Left colon (tissue), 2 donors: ENCODE results near the gene CACNG6. TPM values are rescaled to one million over a fixed set of nuclear protein-coding genes. Genes with fewer than 3 reads are reported as not detected.
A peak's percentile ranks its signal among the peaks of the same experiment; 100 is the strongest.

Experiments used
- ATAC-seq: fragments of 200-7000 bp; cut with Tn5 transposase; one replicate; pipeline ENCODE4 v1.9.1; 2020; ENCODE audit warnings: mild to moderate bottlenecking, moderate library complexity
- DNase-seq, 2 donors: peaks; one replicate each; pipeline ENCODE4 v3.0.0-alpha.2; 2020
- intact Hi-C, 2 donors: fragments of 100-400 bp; cut with DNase I in 1 of 2; cut with micrococcal nuclease in 1 of 2; formaldehyde crosslinking; loops; one replicate each; pipeline versions ENCODE4 v1.11.2 to v1.14.0; 2022; cut with DNase I, micrococcal nuclease
- total RNA-seq, 2 donors: library from RNA; stranded (reverse); fragmentation: NEBNext Ultra II Directional; extraction: Animal tissue kit (Norgen Biotek cat#: 25700); gene quantifications; one replicate each; pipeline ENCODE4 v1.2.1, GENCODE V29; 2021
- donor health status: DM: no; HTN: no; CAD: no.
- donor health status: DM: yes; HTN: yes; CAD: no.

CACNG6 gene
- total RNA-seq, 2 donors from 2014 or later = not detected

DNA sequence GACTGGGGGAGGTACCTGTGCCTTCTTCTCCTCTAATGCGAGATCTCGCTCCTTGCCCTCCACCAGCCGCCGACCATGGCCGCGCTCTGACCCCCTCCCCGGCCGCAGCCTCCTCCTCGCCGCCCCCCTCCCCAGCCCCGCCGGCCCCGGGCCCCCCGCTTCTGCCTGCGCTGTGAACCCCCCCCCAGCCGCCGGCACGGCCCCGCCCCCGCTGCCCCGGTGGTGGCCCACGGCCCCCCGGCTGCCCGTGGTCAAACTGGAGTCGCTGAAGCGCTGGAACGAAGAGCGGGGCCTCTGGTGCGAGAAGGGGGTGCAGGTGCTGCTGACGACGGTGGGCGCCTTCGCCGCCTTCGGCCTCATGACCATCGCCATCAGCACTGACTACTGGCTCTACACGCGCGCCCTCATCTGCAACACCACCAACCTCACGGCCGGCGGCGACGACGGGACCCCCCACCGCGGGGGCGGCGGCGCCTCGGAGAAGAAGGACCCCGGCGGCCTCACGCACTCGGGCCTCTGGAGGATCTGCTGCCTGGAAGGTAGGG is 28.5 kb upstream of the CACNG6 start, which contains the start of gene CACNG8:
CACNG8 (plus strand) TSS at position 51 of the 545 bp plus-strand sequence.
- intact Hi-C loops = no loop called here
- ATAC-seq = no peak
- DNase-seq = no peak

DNA sequence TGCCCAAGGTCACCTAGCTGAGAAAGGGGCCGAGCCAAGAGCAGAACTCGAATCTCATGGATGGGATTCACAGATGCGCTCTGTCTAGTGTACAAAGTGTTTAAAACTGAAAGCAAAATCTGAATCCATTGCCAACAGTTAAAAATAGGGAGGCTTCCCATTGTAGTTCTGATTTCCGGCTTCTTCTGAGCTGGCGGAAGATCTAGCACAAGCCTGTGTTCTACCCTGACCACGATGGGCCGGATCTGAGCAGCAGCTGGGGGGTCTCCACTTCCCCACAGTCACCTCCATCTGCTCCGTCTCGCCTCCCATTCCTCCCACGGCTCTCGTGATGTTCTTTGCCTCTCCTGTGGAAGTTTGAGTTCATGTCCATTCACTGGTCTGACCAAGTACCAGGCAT is 26.3 kb upstream of the CACNG6 start:
- intact Hi-C loops = no loop called here
- ATAC-seq = no peak
- no peak for DNase-seq

DNA sequence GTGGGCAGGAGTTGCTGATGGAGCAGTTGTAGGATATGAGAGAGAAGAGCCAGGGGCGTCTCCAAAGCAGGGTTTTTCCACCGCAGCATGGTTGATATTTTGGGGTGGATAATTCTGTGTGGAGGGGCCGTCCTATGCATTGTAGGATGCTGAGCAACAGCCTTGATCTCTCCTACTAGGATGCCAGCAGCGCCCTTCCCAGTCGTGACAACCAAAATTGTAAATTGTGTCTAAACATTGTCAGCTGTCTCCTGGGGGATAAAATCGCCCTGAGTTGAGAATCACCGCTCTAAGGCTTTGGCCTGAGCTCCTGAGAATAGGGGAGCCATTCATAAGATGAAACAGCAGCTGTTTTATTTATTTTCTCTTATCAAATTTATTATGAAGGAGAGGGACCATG is 24.5 kb upstream of the CACNG6 start:
- DNase-seq = no peak
- no peak for ATAC-seq
- intact Hi-C loops = no loop called here

DNA sequence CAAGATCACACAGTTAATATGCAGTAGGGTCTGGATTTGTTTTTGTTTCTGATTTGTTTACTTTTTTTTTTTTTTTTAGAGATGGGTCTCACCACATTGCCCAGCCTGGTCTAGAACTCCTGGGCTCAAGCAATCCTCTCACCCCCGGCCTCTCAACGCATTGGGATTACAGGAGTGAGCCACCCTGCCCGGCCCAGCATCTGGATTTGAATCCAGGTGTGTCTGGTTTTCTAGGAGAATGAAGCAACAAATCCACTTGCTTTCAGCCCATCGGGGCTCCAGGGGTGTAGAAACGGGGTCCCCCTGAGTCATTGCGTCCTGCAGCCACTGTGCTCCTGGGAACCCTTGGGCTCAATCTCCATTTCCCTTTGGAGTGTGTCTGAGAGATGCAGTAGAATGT is 22.1 kb upstream of the CACNG6 start:
- no peak for DNase-seq
- intact Hi-C loops = no loop called here
- no peak for ATAC-seq

DNA sequence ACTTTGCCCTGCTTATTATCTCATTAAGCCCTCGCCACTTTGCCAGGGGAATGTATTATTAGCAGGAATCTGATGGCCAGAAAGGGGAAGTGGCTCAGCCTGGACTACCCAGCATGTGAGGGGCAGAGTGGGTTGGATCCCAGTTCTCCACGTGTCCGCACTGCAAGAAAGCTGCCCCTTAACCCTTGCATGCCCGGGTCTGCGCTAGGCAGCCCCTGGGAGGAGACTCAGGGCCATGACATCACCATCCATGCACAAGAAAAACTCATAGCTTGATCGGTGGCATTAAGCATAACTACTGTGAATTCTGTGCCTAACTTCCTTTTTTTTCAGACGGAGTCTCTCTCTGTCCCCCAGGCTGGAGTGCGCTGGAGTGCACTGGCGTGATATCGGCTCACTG is 19.8 kb upstream of the CACNG6 start:
- DNase-seq (no peak), ATAC-seq (no peak)
- intact Hi-C loops = no loop called here

DNA sequence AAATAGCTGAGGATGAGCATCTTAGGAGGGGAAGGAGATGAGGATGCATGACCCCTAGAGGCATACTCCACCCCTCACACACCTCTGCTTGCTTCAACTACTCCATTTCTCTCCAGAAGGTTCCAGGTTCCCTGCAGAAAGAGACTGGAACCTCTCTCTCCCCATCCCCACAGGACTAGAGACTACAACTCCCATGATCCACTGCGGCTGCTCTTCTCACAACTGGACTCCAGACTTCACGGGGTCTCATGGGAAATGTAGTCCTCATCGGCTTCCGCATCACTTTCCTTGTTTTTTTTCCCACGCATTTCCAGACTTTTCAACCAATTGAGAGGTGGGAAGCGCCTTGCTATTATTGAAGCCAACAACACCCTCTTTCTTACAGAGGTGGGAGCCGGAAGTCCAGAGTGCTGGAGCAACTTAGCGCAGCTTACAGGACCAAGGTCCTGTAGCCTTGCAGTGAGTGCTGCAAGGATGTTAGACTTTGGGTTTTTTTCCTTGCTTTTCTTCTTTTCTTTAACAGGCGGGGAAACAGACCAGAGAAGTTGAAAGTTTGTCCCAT is 13.9 kb upstream of the CACNG6 start:
- ATAC-seq (peak; percentile 60), DNase-seq (peak; percentile 71 to 80)
- intact Hi-C loops = no loop called here

DNA sequence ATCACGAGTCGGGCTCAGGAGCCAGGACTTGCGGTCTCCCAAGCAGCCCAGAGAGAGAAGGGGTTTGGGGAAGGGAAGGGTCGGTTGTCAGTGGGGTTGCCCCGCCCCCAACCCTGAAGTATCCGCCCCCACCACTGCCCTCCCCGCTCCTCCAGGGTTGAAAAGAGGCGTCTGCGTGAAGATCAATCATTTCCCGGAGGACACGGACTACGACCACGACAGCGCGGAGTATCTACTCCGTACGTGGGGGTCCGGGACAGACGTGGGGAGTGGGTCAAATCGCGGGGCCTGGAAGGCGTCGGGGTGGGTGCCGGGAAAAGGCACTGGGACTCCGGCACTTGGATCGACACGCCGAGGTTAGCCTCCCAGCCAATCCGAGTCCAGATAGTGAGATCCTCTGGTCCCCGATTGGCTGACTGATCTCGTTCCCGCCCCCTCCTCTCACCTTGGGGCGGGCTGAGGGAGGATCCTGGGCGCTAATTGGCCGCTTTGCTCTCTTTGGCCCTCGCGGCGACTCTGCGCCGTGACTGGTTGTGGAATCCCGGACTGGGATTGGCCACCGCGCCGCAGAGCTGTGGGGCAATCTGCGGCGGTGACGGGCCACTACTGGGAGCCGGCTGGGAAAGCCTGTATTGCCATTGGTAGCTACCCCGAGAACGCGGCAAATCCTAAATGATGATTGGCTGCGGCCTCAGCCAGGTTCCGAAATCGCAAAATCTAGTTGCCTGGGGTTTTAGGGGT is 13.3 kb upstream of the CACNG6 start:
- ATAC-seq = no peak
- intact Hi-C loops = no loop called here
- no peak for DNase-seq

DNA sequence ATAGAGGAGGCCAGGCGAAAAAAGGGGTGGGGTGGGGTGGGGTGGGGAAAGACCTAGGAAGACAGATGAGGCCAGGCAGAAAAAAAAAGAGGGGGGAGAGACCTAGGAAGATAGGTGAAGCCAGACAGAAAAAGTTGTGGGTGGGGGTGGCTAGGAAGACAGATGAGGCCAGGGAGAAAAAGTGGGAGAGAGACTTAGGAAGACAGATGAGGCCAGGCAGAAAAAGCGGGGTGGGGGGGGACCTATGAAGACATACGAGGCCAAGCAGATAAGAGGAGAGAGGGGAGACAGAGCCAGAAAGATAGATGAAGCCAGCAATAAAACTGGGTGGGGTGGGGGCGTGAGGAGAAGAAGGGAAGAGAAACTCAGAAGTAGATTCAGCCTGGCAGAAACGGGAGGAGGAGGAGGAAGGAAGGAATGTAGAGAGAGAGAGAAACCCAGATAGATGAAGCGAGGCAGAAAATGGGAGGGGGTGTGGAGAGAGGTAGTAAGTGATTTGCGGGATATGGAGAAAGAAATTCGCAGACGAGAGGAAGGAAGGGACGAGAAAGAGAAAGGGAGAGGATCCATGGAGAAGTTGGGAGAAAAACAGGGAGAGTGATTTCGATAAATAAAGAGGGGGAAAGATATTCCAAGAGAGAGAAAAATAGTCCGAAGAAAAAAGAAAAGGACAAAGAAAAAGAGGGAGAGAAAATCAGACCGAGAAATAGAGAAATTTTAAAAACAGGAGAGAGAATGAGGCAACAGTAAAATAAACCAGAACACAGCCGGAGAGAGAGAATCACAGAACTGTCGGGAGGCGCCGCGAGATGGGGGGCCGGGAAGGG is 12.2 kb upstream of the CACNG6 start:
- no peak for DNase-seq
- intact Hi-C loops = no loop called here
- no peak for ATAC-seq

DNA sequence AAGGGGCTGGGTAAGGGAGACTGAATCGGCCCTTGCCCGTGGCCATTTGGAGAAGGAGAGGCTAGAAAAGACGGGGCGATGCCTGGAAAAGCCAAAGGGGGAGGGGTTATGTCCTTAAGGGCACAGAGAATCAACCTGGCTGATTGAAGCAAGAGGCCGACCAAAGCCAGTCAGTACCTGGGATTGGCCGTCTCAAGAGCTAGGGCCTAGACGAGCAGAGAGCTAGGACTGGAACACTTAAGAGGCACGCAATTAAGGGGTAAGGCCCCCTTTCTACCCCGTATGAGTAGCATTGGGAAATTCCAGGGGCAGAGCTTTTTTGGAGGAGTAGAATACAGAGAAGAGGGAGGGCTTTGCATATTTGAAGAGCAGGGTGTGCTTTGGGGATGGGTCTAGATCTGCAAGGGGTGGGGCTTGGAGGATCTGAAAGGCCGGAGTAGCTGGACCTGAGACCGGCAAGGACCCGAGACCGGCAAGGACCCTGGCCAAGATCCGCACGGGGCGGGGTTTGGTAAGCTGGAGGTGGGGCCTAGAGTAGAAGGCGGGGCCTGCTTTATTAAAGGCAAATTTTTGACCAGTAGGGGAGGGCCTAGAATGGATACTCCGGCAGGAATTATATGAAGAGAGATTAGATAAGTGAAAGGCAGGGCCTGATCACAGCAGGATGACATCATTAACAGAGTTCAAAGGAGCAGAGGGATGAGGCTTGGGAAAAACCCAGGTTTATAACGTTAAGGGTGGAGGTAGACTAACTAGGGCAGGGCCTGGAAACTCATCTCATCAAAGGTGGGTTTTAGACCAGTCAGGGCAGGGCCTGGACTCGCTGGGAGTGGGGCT is 10.7 kb upstream of the CACNG6 start:
- peak; percentile 78 for ATAC-seq
- intact Hi-C loops = no loop called here
- DNase-seq = peak in 1 of 2 donors; percentile 34

DNA sequence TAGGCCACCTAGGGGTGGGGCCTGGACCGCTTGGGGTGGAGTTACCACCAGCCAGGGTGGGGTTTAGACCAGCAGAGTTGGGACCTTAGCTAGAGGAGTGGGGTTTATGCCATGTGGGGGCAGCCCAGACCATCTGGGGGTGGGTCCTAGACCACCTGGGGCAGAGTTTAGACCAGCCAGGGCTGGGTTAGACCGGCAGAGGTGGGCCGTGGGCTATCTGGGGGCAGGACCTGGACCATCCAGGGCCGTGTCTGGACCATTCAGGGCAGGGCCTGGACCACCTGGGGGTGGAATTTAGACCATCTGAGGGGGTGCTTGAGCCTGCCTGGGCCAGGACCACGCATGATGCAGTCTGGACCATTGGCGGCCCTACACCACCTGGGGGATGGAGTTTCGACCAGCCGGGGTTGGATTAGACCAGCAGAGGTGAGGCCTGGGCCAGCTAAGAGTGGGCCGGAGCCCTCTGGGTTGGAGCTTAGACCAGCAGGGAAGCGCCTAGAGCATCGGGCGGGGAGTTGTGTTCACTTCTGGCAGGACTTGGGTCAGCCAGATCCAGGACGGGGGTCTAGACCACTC is 10.0 kb upstream of the CACNG6 start:
- no peak for ATAC-seq

DNA sequence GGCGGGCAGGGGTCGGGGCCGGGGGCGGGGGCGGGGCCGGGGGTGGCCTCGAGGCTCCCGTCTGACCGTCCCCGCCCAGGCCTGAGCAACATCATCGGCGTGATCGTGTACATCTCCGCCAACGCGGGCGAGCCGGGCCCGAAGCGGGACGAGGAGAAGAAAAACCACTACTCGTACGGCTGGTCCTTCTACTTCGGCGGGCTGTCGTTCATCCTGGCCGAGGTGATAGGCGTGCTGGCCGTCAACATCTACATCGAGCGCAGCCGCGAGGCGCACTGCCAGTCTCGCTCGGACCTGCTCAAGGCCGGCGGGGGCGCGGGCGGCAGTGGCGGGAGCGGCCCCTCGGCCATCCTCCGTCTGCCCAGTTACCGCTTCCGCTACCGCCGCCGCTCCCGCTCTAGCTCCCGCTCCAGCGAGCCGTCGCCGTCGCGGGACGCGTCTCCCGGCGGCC is 9.4 kb upstream of the CACNG6 start:
- intact Hi-C loops = no loop called here
- DNase-seq (no peak), ATAC-seq (no peak)

More for the DNA sequence above, 10.0 kb upstream of the CACNG6 start:
- no peak for DNase-seq
- intact Hi-C loops = no loop called here

DNA sequence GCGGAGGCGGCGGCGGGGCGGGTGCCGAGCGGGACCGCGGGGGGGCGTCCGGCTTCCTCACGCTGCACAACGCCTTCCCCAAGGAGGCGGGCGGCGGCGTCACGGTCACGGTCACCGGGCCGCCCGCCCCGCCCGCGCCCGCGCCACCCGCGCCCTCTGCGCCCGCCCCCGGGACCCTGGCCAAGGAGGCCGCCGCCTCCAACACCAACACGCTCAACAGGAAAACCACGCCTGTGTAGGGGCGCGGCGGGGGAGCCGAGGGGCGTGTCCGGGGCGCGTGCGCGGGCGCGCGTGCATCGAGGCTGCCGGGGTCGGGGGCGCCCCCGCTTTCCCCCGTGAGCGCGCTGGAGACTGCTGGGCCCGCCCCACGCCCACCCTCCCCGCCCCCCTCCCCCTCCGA is 8.8 kb upstream of the CACNG6 start:
- peak; percentile 42 for ATAC-seq
- intact Hi-C loops = no loop called here
- peak in 1 of 2 donors; percentile 50 for DNase-seq

DNA sequence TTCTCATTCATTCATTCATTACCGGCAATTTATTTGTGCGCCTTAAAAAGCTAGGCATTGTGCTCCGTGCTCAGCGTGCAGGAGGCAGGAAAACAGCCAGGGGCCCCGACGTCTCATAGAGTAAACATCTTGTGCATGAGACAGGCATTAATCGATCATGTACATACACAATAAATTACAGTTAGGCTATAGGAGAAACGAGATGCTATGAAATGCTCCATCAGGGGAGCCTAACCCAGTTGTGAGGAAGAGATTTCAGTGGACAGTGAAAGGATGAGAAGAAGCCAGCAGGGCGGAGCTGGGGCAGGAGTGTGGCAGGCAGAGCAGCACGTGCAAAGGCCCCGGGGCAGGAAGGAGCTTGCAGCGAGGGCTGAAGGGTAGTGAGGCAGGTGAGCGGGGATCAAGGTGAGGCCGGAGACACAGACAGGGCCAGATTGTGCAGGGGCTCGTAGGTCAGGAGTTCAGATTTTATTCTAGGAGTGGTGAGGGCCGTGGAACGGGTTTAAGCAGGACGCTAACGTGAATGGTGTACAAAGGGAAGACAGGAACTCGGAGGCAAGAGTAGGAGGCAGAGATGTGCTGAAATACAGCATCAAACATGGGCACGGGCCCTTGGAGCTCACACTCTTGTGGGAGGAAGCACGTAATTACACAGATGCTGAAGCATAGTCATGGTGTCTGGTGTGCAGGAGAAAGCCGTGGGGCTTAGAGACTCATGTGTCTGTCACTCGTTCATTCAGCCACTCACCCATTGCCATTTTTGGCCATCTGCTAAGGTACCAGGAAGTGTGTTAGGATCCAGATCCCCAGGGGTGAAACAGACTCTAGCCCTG is 7.8 kb upstream of the CACNG6 start:
- ATAC-seq (no peak), DNase-seq (no peak)
- intact Hi-C loops = no loop called here

DNA sequence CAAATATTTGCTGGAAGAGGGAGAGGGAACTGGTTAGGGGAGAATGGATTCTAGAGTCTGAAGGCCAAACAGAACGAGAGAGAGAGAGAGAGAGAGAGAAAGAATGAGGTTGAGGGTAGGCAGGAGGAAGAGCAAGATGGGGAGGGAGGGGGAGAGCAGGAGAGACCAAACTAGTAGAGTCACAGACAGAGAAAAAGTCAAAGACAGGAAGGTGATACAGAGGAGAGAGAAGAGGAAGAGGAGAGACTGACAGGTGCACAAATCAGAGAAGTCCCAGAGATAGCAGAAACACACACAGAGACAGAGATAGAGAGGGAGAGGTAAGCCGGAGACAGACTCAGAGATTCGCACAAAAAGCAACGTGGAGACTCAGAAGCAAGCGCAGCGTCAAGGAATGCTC is 5.6 kb upstream of the CACNG6 start:
- DNase-seq = no peak
- ATAC-seq = no peak
- intact Hi-C loops = no loop called here

DNA sequence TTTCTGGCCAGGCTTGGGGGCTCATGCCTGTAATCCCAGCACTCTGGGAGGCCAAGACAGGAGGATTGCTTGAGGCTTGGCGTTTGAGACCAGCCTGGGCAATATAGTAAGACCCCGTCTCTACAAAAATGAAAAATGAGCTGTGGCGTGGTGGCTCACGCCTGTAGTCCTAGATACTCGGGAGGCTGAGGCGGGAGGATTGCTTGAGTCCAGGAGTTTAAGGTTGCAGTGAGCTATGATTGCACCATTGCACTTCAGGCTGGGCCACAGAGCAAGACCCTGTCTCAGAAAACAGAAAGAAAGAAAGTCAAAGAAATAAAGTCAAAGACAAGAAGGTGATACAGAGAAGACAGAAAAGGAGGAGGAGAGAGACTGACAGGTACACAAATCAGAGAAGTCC is 2.5 kb upstream of the CACNG6 start:
- ATAC-seq (no peak), DNase-seq (no peak)
- intact Hi-C loops = no loop called here

DNA sequence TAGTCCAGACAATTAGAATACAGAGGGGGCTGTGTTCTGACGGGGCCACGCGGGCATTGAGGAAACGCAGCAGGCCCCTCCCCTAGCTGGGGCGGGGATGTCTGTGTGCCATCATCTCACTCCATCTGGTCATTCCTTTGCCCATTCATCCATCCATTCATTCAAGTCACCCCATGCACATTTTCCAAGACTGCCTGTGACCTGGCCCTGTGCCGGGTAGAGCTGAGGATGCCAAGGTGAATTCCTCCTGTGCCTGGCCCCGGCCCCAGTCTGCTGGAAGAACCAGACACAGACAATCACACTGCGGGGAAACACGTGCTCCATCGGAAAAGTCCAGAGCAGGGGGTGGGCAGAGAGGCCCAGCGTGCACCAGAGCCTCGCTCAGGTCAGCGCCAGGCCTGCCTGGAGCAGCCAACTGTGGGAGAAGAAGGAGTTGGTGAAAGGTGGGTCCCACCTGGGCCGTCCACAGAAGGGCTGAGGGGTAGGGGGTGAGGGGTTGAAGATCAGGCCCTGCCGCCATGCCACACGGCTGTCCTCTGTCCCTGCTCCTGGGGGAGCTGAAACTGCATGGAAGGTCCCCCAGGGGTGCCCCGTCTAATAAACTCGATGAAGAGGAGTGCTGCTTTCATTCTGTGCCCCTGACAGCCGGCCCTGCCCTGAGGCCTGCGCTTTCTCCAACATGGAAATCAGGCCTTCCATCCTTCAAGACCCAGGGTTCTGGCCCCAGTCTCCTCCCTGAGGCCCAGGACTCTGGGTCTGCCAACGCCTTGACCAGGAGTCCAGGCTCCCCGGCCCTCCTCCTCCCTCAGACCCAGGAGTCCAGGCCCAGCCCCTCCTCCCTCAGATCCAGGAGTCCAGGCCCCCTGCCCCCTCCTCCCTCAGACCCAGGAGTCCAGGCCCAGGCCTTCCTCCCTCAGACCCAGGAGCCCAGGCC is 1.6 kb upstream of the CACNG6 start:
- intact Hi-C loops = no loop called here
- DNase-seq (no peak), ATAC-seq (no peak)

DNA sequence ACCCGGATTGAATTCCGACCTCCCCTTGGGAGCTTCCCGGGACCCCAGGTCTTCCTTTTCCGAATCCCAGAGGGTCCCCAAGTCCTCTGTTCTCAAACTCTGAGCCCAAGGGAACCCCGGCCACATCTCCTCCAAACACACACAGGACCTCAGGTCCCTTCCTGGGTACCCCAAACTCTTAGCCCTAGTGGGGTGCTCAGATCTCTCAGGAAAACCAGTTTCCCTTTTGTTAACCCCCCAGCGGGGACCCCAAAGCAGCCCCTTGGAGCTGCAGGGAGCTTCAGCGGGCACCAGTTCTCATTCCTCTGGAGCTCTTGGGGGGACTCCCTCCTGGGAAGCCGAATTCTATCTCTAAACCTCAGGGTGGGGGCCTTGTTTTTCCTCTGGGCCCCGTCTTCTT is 774 bp downstream of the CACNG6 start:
- intact Hi-C loops = no loop called here

More for the DNA sequence above, 774 bp downstream of the CACNG6 start:
- DNase-seq (no peak), ATAC-seq (no peak)
